ENCODE measurements around the gene CSF1.
A peak's percentile ranks its signal among the peaks of the same experiment; 100 is the strongest.
"Not testable (repeated sequence)": the region's sequence is repeated elsewhere in the genome, so short reads cannot be mapped to it uniquely, and the experiment has no call there.

CSF1 gene

GRCh38 chr1:109917768-109918606 is 7.3 kb downstream of the CSF1 start:
- H3K4me1 Mint-ChIP-seq (ENCODE audit: low read depth): peaks cover 38% of the 10 kb centered on the region
- peak overlapping the region; percentile 39 for H3K27ac Mint-ChIP-seq

DNA sequence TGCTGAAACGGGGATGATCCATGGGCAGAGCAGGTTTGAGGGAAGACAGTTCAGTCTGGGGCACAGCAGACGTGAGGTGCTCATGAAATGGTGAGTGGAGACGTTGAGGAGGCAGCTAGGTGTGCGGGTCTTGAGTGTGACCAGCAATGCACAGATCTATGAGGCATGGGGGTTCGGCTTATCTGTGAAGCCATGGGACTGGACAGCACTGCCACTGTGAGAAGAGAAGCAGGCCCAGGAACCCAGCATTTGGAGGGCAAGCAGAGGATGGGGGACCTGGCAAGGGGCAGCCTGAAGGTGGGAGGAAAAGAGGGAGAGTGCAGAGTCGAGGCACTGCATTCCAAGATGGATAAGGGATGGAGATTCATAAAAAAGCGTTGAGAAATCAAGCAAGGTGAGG is 8.0 kb downstream of the CSF1 start:
- no peak overlapping the region for H3K4me3 Mint-ChIP-seq
- peak overlapping the region; percentile 39 for H3K27ac Mint-ChIP-seq
- H3K9me3 Mint-ChIP-seq: no peaks in the 10 kb centered on the region
- H3K36me3 Mint-ChIP-seq (ENCODE audit: low read depth): peaks cover 68% of the 10 kb centered on the region
- H3K4me1 Mint-ChIP-seq (ENCODE audit: low read depth): peaks cover 31% of the 10 kb centered on the region
- no peaks in the 10 kb centered on the region for H3K27me3 Mint-ChIP-seq (ENCODE audit: low read depth)

More at GRCh38 chr1:109917768-109918606, 7.3 kb downstream of the CSF1 start:
- no peaks in the 10 kb centered on the region for H3K9me3 Mint-ChIP-seq
- peaks cover 68% of the 10 kb centered on the region for H3K36me3 Mint-ChIP-seq (ENCODE audit: low read depth)
- no peaks in the 10 kb centered on the region for H3K27me3 Mint-ChIP-seq (ENCODE audit: low read depth)
- H3K4me3 Mint-ChIP-seq: no peak overlapping the region

DNA sequence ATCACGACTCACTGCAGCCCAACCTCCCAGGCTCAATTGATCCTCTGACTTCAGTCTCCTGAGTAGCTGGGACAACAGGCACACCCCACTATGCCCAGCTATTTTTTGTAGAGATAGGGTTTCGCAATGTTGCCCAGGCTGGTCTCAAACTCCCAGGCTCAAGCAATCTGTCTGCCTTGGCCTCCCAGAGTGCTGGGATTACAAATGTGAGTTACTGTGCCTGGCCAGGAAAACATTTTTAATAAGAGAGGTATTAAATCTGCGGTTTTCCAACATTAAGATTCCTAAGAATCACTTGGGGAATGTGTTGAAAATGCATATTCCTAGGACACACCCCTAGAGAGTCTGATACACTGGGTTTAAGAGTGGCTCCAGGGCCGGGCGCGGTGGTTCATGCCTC is 8.7 kb downstream of the CSF1 start:
- peaks cover 69% of the 10 kb centered on the region for H3K36me3 Mint-ChIP-seq (ENCODE audit: low read depth)
- no peak overlapping the region for H3K4me3 Mint-ChIP-seq

DNA sequence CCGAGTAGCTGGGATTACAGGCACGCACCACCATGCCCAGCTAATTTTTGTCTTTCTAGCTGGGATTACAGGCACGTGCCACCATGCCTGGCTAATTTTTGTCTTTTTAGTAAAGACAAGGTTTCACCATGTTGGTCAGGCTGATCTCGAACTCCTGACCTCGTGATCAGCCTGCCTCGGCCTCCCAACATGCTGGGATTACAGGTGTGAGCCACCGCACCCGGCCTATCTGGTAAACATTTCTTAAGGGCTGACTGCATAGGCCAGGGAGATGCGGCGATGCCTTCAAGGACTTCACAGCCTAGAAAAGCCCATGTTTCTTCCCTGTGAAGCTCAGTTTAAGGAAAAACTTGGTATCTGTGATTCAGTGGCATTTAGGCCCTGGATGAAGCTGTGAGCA is 9.7 kb downstream of the CSF1 start:
- not testable (repeated sequence) for H3K27me3 Mint-ChIP-seq (ENCODE audit: low read depth); H3K9me3 Mint-ChIP-seq; H3K4me3 Mint-ChIP-seq; H3K27ac Mint-ChIP-seq
- Mint-ChIP-seq H3K36me3 (ENCODE audit: low read depth) (peaks cover 73% of the 10 kb centered on the region), H3K4me1 (ENCODE audit: low read depth) (peaks cover 29% of the 10 kb centered on the region)

More for the DNA sequence above, 8.7 kb downstream of the CSF1 start:
- H3K4me1 Mint-ChIP-seq (ENCODE audit: low read depth): peaks cover 28% of the 10 kb centered on the region
- H3K9me3 Mint-ChIP-seq: no peaks in the 10 kb centered on the region
- H3K27me3 Mint-ChIP-seq (ENCODE audit: low read depth): no peaks in the 10 kb centered on the region
- no peak overlapping the region for H3K27ac Mint-ChIP-seq

DNA sequence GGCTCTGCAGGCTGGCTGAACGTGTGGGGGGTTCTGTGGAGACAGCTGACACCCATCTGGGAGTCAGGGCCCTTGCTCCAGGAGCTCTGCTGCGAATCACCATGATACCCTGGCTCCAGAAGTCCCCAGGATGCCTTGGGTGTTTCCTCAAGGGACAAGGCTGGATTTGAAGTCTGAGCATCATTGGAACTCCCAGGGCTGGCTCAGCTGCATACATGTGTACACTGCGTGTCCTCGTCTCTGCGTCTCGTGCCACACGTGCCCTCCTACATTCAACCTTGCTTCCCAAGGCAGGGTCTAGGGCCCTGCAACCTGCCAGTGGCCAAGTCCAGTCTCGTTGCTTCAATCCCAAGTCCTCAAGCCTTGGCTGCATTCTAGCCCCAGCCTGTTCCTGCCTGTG is 11.7 kb downstream of the CSF1 start:
- H3K36me3 Mint-ChIP-seq (ENCODE audit: low read depth): peaks cover 73% of the 10 kb centered on the region
- no peaks in the 10 kb centered on the region for H3K9me3 Mint-ChIP-seq
- no peaks in the 10 kb centered on the region for H3K27me3 Mint-ChIP-seq (ENCODE audit: low read depth)
- no peak overlapping the region for H3K27ac Mint-ChIP-seq
- no peak overlapping the region for H3K4me3 Mint-ChIP-seq
- H3K4me1 Mint-ChIP-seq (ENCODE audit: low read depth): peaks cover 19% of the 10 kb centered on the region

DNA sequence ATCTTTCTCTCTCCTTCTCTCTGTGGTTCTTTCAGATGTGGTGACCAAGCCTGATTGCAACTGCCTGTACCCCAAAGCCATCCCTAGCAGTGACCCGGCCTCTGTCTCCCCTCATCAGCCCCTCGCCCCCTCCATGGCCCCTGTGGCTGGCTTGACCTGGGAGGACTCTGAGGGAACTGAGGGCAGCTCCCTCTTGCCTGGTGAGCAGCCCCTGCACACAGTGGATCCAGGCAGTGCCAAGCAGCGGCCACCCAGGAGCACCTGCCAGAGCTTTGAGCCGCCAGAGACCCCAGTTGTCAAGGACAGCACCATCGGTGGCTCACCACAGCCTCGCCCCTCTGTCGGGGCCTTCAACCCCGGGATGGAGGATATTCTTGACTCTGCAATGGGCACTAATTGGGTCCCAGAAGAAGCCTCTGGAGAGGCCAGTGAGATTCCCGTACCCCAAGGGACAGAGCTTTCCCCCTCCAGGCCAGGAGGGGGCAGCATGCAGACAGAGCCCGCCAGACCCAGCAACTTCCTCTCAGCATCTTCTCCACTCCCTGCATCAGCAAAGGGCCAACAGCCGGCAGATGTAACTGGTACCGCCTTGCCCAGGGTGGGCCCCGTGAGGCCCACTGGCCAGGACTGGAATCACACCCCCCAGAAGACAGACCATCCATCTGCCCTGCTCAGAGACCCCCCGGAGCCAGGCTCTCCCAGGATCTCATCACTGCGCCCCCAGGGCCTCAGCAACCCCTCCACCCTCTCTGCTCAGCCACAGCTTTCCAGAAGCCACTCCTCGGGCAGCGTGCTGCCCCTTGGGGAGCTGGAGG is 12.7 kb downstream of the CSF1 start:
- Mint-ChIP-seq H3K4me3 (no peak overlapping the region), H3K9me3 (no peaks in the 10 kb centered on the region), H3K36me3 (ENCODE audit: low read depth) (peaks cover 71% of the 10 kb centered on the region), H3K27me3 (ENCODE audit: low read depth) (no peaks in the 10 kb centered on the region), H3K27ac (peak overlapping the region; percentile 3), H3K4me1 (ENCODE audit: low read depth) (peaks cover 12% of the 10 kb centered on the region)

- H3K27ac Mint-ChIP-seq: peak overlapping the region; percentile 29
- no peaks in the 10 kb centered on the region for H3K27me3 Mint-ChIP-seq (ENCODE audit: low read depth)
- no peaks in the 10 kb centered on the region for H3K9me3 Mint-ChIP-seq
- no peak overlapping the region for H3K4me3 Mint-ChIP-seq
- H3K36me3 Mint-ChIP-seq (ENCODE audit: low read depth): peaks cover 69% of the 10 kb centered on the region
- H3K4me1 Mint-ChIP-seq (ENCODE audit: low read depth): peaks cover 11% of the 10 kb centered on the region
Measured at GRCh38 chr1:109923946-109924275, 13.3 kb downstream of the CSF1 start.

- Mint-ChIP-seq H3K4me3 (peak overlapping the region; percentile 9), H3K9me3 (no peaks in the 10 kb centered on the region), H3K4me1 (ENCODE audit: low read depth) (peaks cover 11% of the 10 kb centered on the region), H3K36me3 (ENCODE audit: low read depth) (peaks cover 66% of the 10 kb centered on the region), H3K27ac (peak overlapping the region; percentile 29), H3K27me3 (ENCODE audit: low read depth) (no peaks in the 10 kb centered on the region)
Measured at GRCh38 chr1:109924316-109924715, 13.7 kb downstream of the CSF1 start.

- H3K4me3 Mint-ChIP-seq: no peak overlapping the region
Measured at GRCh38 chr1:109925159-109925990, 14.7 kb downstream of the CSF1 start.

GRCh38 chr1:109926662-109927300 is 16.1 kb downstream of the CSF1 start:
- no peak overlapping the region for H3K4me3 Mint-ChIP-seq

More at GRCh38 chr1:109925159-109925990, 14.7 kb downstream of the CSF1 start:
- Mint-ChIP-seq H3K4me1 (ENCODE audit: low read depth) (peaks cover 11% of the 10 kb centered on the region), H3K27me3 (ENCODE audit: low read depth) (no peaks in the 10 kb centered on the region), H3K9me3 (no peaks in the 10 kb centered on the region), H3K36me3 (ENCODE audit: low read depth) (peaks cover 74% of the 10 kb centered on the region), H3K27ac (peak overlapping the region; percentile 14)

GRCh38 chr1:109927356-109927755 is 16.7 kb downstream of the CSF1 start:
- Mint-ChIP-seq H3K36me3 (ENCODE audit: low read depth) (peaks cover 62% of the 10 kb centered on the region), H3K9me3 (no peaks in the 10 kb centered on the region), H3K4me1 (ENCODE audit: low read depth) (peaks cover 3% of the 10 kb centered on the region), H3K4me3 (no peak overlapping the region), H3K27me3 (ENCODE audit: low read depth) (no peaks in the 10 kb centered on the region), H3K27ac (no peak overlapping the region)

More at GRCh38 chr1:109926662-109927300, 16.1 kb downstream of the CSF1 start:
- Mint-ChIP-seq H3K9me3 (no peaks in the 10 kb centered on the region), H3K4me1 (ENCODE audit: low read depth) (peaks cover 5% of the 10 kb centered on the region), H3K27ac (no peak overlapping the region), H3K36me3 (ENCODE audit: low read depth) (peaks cover 65% of the 10 kb centered on the region), H3K27me3 (ENCODE audit: low read depth) (no peaks in the 10 kb centered on the region)

DNA sequence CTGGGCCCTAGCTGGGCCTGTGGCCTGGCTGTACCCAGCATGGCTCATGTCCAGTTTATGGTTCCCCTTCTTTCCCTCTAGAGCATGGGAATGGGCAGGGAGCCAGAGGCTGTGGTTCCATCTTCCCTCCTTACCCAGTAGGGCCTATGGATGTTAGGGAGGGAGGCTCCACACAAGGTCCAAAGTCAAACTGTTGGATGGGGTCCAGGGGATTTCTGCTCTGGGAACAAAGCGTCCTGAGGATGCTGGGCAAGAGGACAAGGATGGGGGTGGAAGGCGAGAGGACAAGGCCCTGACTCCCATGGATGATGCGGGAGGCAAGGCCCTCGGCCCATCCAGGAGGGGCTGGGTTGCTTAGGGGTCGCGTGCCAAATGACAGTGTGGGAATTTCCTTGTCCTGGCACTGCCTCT is 17.3 kb downstream of the CSF1 start:
- no peaks in the 10 kb centered on the region for H3K9me3 Mint-ChIP-seq
- no peaks in the 10 kb centered on the region for H3K27me3 Mint-ChIP-seq (ENCODE audit: low read depth)
- no peak overlapping the region for H3K27ac Mint-ChIP-seq
- peaks cover 3% of the 10 kb centered on the region for H3K4me1 Mint-ChIP-seq (ENCODE audit: low read depth)
- peaks cover 59% of the 10 kb centered on the region for H3K36me3 Mint-ChIP-seq (ENCODE audit: low read depth)
- no peak overlapping the region for H3K4me3 Mint-ChIP-seq

GRCh38 chr1:109928591-109929111 is 18.0 kb downstream of the CSF1 start:
- no peaks in the 10 kb centered on the region for H3K9me3 Mint-ChIP-seq
- no peaks in the 10 kb centered on the region for H3K27me3 Mint-ChIP-seq (ENCODE audit: low read depth)
- no peak overlapping the region for H3K4me3 Mint-ChIP-seq
- no peak overlapping the region for H3K27ac Mint-ChIP-seq
- peaks cover 4% of the 10 kb centered on the region for H3K4me1 Mint-ChIP-seq (ENCODE audit: low read depth)
- H3K36me3 Mint-ChIP-seq (ENCODE audit: low read depth): peaks cover 53% of the 10 kb centered on the region

GRCh38 chr1:109929170-109929569 is 18.5 kb downstream of the CSF1 start:
- Mint-ChIP-seq H3K4me3 (no peak overlapping the region), H3K9me3 (no peaks in the 10 kb centered on the region), H3K27ac (no peak overlapping the region), H3K36me3 (ENCODE audit: low read depth) (peaks cover 48% of the 10 kb centered on the region), H3K4me1 (ENCODE audit: low read depth) (peaks cover 8% of the 10 kb centered on the region), H3K27me3 (ENCODE audit: low read depth) (no peaks in the 10 kb centered on the region)
